Right lobe of liver (tissue), 6 donors: Measurements from ENCODE around the gene RAVER1. TPM values are rescaled to one million over a fixed set of nuclear protein-coding genes. Genes with fewer than 3 reads are reported as not detected.
"Not testable (repeated sequence)": the region's sequence is repeated elsewhere in the genome, so short reads cannot be mapped to it uniquely, and the experiment has no call there.

Source experiments
- ATAC-seq, 4 donors: fragments of 200-7000 bp; cut with Tn5 transposase; one replicate each; pipeline ENCODE4 v1.9.1; 2020; ENCODE audit warnings: mild to moderate bottlenecking in 4 of 4, moderate library complexity in 4 of 4
- DNase-seq, 3 donors: peaks; one replicate each; pipeline ENCODE4 v3.0.0-alpha.2; 2020
- H3K27ac ChIP-seq, 3 donors: fragments of 200-600 bp; one replicate each; pipeline ENCODE4 v1.8.0; 2022
- H3K27me3 ChIP-seq, 2 donors: fragments of 200-600 bp; one replicate each; pipeline ENCODE4 v1.8.0; 2022
- H3K36me3 ChIP-seq, 4 donors: fragments of 200-600 bp; sonication (generic) in 1 of 4; one replicate each; pipeline versions ENCODE4 v1.5.1 to v1.8.0; 2017 to 2022; ENCODE audit warnings: control low read depth in 1 of 4
- H3K4me1 ChIP-seq, 4 donors: fragments of 200-600 bp; sonication (generic) in 1 of 4; one replicate each; pipeline versions ENCODE4 v1.5.1 to v1.8.0; 2017 to 2022; ENCODE audit warnings: control low read depth in 1 of 4
- H3K4me3 ChIP-seq, 3 donors: fragments of 200-600 bp; one replicate each; pipeline ENCODE4 v1.8.0; 2022
- H3K9me3 ChIP-seq, 4 donors: fragments of 200-600 bp; sonication (generic) in 1 of 4; one replicate each; pipeline versions ENCODE4 v1.5.1 to v1.8.0; 2017 to 2022; ENCODE audit warnings: control low read depth in 1 of 4
- CTCF ChIP-seq, 4 donors: fragments of 200-600 bp in 3 of 4; fragments of 450-650 bp in 1 of 4; IDR thresholded peaks; one replicate each; pipeline versions ENCODE4 v1.5.1 to v1.8.0; 2016 to 2022; ENCODE audit warnings: antibody characterized with exemption in 4 of 4, mild to moderate bottlenecking in 2 of 4
- POLR2A ChIP-seq: fragments of 450-650 bp; IDR thresholded peaks from one replicate; pipeline ENCODE4 v1.6.1; 2017; ENCODE audit warnings: antibody characterized with exemption, mild to moderate bottlenecking
- WGBS: methylation state at CpG from one replicate; pipeline ENCODE4 v1.1.6; 2018; ENCODE audit warnings: low coverage, low lambda C conversion rate; ENCODE audit not compliant: insufficient coverage; ENCODE audit errors: missing lambda C conversion rate; 5-methylcytosine and 5-hydroxymethylcytosine counted together
- intact Hi-C, 2 donors: fragments of 100-400 bp; cut with DNase I; formaldehyde crosslinking; loops; one replicate each; pipeline versions ENCODE4 v1.11.2 to v1.14.1; 2022
- total RNA-seq, 6 experiments: library from RNA; depleted of rRNA in 2 of 6; stranded (reverse); fragments of >200 nt in 2 of 6; fragmentation: NEBNext Ultra II Directional in 3 of 6; extraction: Animal tissue kit (Norgen Biotek cat#: 25700) in 3 of 6; gene quantifications; one replicate each; pipeline versions ENCODE4 v1.1.0 to v1.2.4, GENCODE V29; 2016 to 2023
- donor health status: DM: no; HTN: yes; CAD: no.
- donor health status: DM: no; HTN: no; CAD: no.
- donor health status: DM: no; HTN: no; CAD: no.
- donor health status: DM: no; HTN: yes; CAD: no.
- donor health status: DM: no; HTN: yes; CAD: no.

RAVER1 gene
- total RNA-seq, 6 experiments from 2014 or later, result 5.2 to 9.5 (median 7.1) TPM

- WGBS, result 100% methylated on average over 3 of the region's 13 CpGs
- Histone ChIP-seq H3K27me3 (no peaks in the 10 kb centered on the region), H3K27ac (no peak overlapping the region), H3K9me3 (no peaks in the 10 kb centered on the region), H3K4me1 (peaks cover 0 to 33% (median 0%) of the 10 kb centered on the region in 4 donors), H3K36me3 (peaks cover 16 to 42% (median 23%) of the 10 kb centered on the region in 4 donors), H3K4me3 (no peak overlapping the region)
- intact Hi-C loops, result no loop called here
- no peak for ATAC-seq
- no peak for DNase-seq
- TF ChIP-seq POLR2A (no peak), CTCF (IDR thresholded peaks at IDR 0.05) (no peak)
These were observed 48.4 kb downstream of the RAVER1 start for GRCh38 chr19:10284960-10285278.

GRCh38 chr19:10284065-10284959 lies 49.0 kb downstream of the RAVER1 start:
- no peaks in the 10 kb centered on the region for H3K9me3 ChIP-seq
- WGBS, result 80% methylated on average over 10 of the region's 34 CpGs
- peaks cover 0 to 27% (median 0%) of the 10 kb centered on the region in 4 donors for H3K4me1 ChIP-seq
- H3K27ac ChIP-seq, result no peak overlapping the region
- no peak for DNase-seq
- ATAC-seq, result no peak
- no peaks in the 10 kb centered on the region for H3K27me3 ChIP-seq
- intact Hi-C loops, result no loop called here
- TF ChIP-seq CTCF (IDR thresholded peaks at IDR 0.05), result no peak
- H3K36me3 ChIP-seq, result peaks cover 16 to 42% (median 23%) of the 10 kb centered on the region in 4 donors
- no peak overlapping the region for H3K4me3 ChIP-seq

- Histone ChIP-seq H3K27ac (no peak overlapping the region), H3K27me3 (no peaks in the 10 kb centered on the region), H3K9me3 (no peaks in the 10 kb centered on the region), H3K4me1 (peaks cover 0 to 30% (median 0%) of the 10 kb centered on the region in 4 donors), H3K36me3 (peaks cover 16 to 49% (median 23%) of the 10 kb centered on the region in 4 donors), H3K4me3 (no peak overlapping the region)
- DNase-seq (peak in 1 of 3 donors; percentile 46), ATAC-seq (no peak)
- intact Hi-C loops, result no loop called here
- WGBS, result 81% methylated on average over 6 of the region's 23 CpGs
- TF ChIP-seq POLR2A, result no peak
- no peak for TF ChIP-seq CTCF (IDR thresholded peaks at IDR 0.05)
These were observed 49.8 kb downstream of the RAVER1 start for GRCh38 chr19:10283301-10284064.

GRCh38 chr19:10282043-10282442 lies 51.3 kb downstream of the RAVER1 start:
- DNase-seq, result not testable (repeated sequence)

More at GRCh38 chr19:10282043-10282442, 51.3 kb downstream of the RAVER1 start:
- H3K27me3 ChIP-seq, H3K27ac ChIP-seq, intact Hi-C loops, ATAC-seq, H3K4me3 ChIP-seq, H3K9me3 ChIP-seq: not testable (repeated sequence)
- Histone ChIP-seq H3K36me3 (peaks cover 16 to 58% (median 23%) of the 10 kb centered on the region in 4 donors), H3K4me1 (peaks cover 0 to 21% (median 0%) of the 10 kb centered on the region in 4 donors)
- WGBS, result 83% methylated on average over 1 of the region's 5 CpGs
